HepG2 (cell line): ENCODE results near the gene ANKRD12. TPM values are rescaled to one million over a fixed set of nuclear protein-coding genes. Genes with fewer than 3 reads are reported as not detected.

Source experiments
- DRAP1 ChIP-seq: IDR thresholded peaks from 2 replicates; pipeline ENCODE4 v1.6.1; 2016; ENCODE audit warnings: missing genetic modification reagents, missing compliant biosample characterization
- GTF3A ChIP-seq: sonication (generic); formaldehyde crosslinking; conservative IDR thresholded peaks from 2 replicates; pipeline ENCODE4 v1.4.0; 2020; ENCODE audit warnings: mild to moderate bottlenecking, missing genetic modification reagents
- KDM5A ChIP-seq: fragments of 200-600 bp; sonication (generic); IDR thresholded peaks from 2 replicates; pipeline ENCODE4 v1.7.0; 2018; ENCODE audit warnings: antibody characterized with exemption, mild to moderate bottlenecking, low read length, borderline replicate concordance
- MIER3 ChIP-seq: IDR thresholded peaks from 2 replicates; pipeline ENCODE4 v1.6.1; 2016; ENCODE audit warnings: missing compliant biosample characterization, borderline replicate concordance
- NBN ChIP-seq: fragments of 450-650 bp; conservative IDR thresholded peaks from 2 replicates; pipeline ENCODE4 v1.6.1; 2017
- NCOA5 ChIP-seq: sonication (generic); formaldehyde crosslinking; IDR thresholded peaks from 2 replicates; pipeline ENCODE4 v1.4.0; 2020; ENCODE audit warnings: missing genetic modification reagents
- NFE2L1 ChIP-seq: sonication (generic); formaldehyde crosslinking; IDR thresholded peaks from 2 replicates; pipeline ENCODE4 v1.4.0; 2020; ENCODE audit warnings: missing genetic modification reagents, mild to moderate bottlenecking, borderline replicate concordance
- POLR2A ChIP-seq, 2 experiments: IDR thresholded peaks; 2 replicates each; pipeline ENCODE4 v1.6.1; 2011; ENCODE audit warnings: low read depth in 2 of 2, low read length in 2 of 2, mild to moderate bottlenecking in 1 of 2, moderate library complexity in 1 of 2; ENCODE audit not compliant: insufficient read depth in 1 of 2
- SAFB2 ChIP-seq: sonication (generic); formaldehyde crosslinking; IDR thresholded peaks from 2 replicates; pipeline ENCODE4 v1.5.1; 2020; ENCODE audit warnings: missing genetic modification reagents, low read depth, mild to moderate bottlenecking, borderline replicate concordance
- SALL2 ChIP-seq: sonication (generic); formaldehyde crosslinking; IDR thresholded peaks from 2 replicates; pipeline ENCODE4 v1.8.1; 2023; ENCODE audit warnings: mild to moderate bottlenecking, missing genetic modification reagents, inconsistent platforms
- ZNF282 ChIP-seq: fragments of 450-650 bp; IDR thresholded peaks from 2 replicates; pipeline ENCODE4 v1.6.1; 2018; ENCODE audit not compliant: partially characterized antibody
- ZNF317 ChIP-seq: sonication (generic); formaldehyde crosslinking; IDR thresholded peaks from 2 replicates; pipeline ENCODE4 v1.5.0; 2020; ENCODE audit warnings: mild to moderate bottlenecking, missing genetic modification reagents
- ZNF34 ChIP-seq: sonication (generic); formaldehyde crosslinking; IDR thresholded peaks from 2 replicates; pipeline ENCODE4 v1.4.0; 2020; ENCODE audit warnings: mild to moderate bottlenecking, missing genetic modification reagents, borderline replicate concordance
- ZNF460 ChIP-seq: sonication (generic); formaldehyde crosslinking; IDR thresholded peaks from 2 replicates; pipeline ENCODE4 v1.5.1; 2020; ENCODE audit warnings: missing genetic modification reagents, mild to moderate bottlenecking, borderline replicate concordance
- ZNF572 ChIP-seq: sonication (generic); formaldehyde crosslinking; IDR thresholded peaks from 2 replicates; pipeline ENCODE4 v1.5.1; 2020; ENCODE audit warnings: mild to moderate bottlenecking, missing genetic modification reagents
- ZNF652 ChIP-seq: IDR thresholded peaks from 2 replicates; pipeline ENCODE4 v1.6.1; 2016; ENCODE audit warnings: low read depth, borderline replicate concordance
- ZNF839 ChIP-seq: sonication (generic); formaldehyde crosslinking; IDR thresholded peaks from 2 replicates; pipeline ENCODE4 v1.4.0; 2020; ENCODE audit warnings: missing genetic modification reagents, mild to moderate bottlenecking, borderline replicate concordance
- polyA plus RNA-seq, 8 experiments: library from polyadenylated mRNA; depleted of rRNA in 3 of 8; stranded (reverse) in 7 of 8; unstranded in 1 of 8; fragments of >200 nt; fragmentation: Illumina TruSeq in 4 of 8; extraction: Trizol in 4 of 8; gene quantifications; 2 replicates each; pipeline versions ENCODE4 v1.2.1 to v1.2.3, GENCODE V29; 2011 to 2016; ENCODE audit warnings: low read depth in 4 of 8, missing spikeins in 1 of 8, mixed read lengths in 1 of 8; ENCODE audit not compliant: insufficient read depth in 1 of 8
- total RNA-seq, 5 experiments: library from RNA; depleted of rRNA; stranded (reverse); fragments of >200 nt; fragmentation: Illumina TruSeq; extraction: Trizol; gene quantifications; 2 replicates each; pipeline ENCODE4 v1.2.3, GENCODE V29; 2016; ENCODE audit warnings: low read depth in 1 of 5
- TF ChIP-seq, protein P1 (sequence below): sonication (generic); formaldehyde crosslinking; IDR thresholded peaks from 2 replicates; pipeline ENCODE4 v1.5.0; 2020; ENCODE audit warnings: mild to moderate bottlenecking, missing genetic modification reagents
- TF ChIP-seq, protein P2 (sequence below): sonication (generic); formaldehyde crosslinking; IDR thresholded peaks from 2 replicates; pipeline ENCODE4 v1.5.0; 2020; ENCODE audit warnings: missing genetic modification reagents, mild to moderate bottlenecking, borderline replicate concordance
- TF ChIP-seq, protein P3 (sequence below): sonication (generic); formaldehyde crosslinking; IDR thresholded peaks from 2 replicates; pipeline ENCODE4 v1.5.1; 2020; ENCODE audit warnings: mild to moderate bottlenecking, moderate library complexity, missing genetic modification reagents
- TF ChIP-seq, protein P4 (sequence below): sonication (generic); formaldehyde crosslinking; IDR thresholded peaks from 2 replicates; pipeline ENCODE4 v1.4.0; 2020; ENCODE audit warnings: missing genetic modification reagents, borderline replicate concordance

ANKRD12 gene
- total and polyA plus RNA-seq, 2 of the 13 experiments (the other 11 are each of a cell fraction or from before 2014, with no cell fraction given) = 6.0 to 23.2 TPM

GRCh38 chr18:9102508-9103375, 33.8 kb upstream of the ANKRD12 start, which contains the start of gene NDUFV2 (continued):
- TF ChIP-seq, protein P1, sequence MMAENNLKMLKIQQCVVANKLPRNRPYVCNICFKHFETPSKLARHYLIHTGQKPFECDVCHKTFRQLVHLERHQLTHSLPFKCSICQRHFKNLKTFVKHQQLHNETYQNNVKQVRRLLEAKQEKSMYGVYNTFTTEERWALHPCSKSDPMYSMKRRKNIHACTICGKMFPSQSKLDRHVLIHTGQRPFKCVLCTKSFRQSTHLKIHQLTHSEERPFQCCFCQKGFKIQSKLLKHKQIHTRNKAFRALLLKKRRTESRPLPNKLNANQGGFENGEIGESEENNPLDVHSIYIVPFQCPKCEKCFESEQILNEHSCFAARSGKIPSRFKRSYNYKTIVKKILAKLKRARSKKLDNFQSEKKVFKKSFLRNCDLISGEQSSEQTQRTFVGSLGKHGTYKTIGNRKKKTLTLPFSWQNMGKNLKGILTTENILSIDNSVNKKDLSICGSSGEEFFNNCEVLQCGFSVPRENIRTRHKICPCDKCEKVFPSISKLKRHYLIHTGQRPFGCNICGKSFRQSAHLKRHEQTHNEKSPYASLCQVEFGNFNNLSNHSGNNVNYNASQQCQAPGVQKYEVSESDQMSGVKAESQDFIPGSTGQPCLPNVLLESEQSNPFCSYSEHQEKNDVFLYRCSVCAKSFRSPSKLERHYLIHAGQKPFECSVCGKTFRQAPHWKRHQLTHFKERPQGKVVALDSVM (CRISPR knock-in tag) = peak; percentile 52; the same call in 1 of the 2 replicates
- TF ChIP-seq ZNF34 (CRISPR knock-in tag) (peak; percentile 55; the same call in 1 of the 2 replicates), KDM5A (no peak), ZNF652 (CRISPR knock-in tag) (no peak), NCOA5 (CRISPR knock-in tag) (no peak), ZNF839 (CRISPR knock-in tag) (peak; percentile 74; the same call in 1 of the 2 replicates), POLR2A (IDR thresholded peaks at IDR 0.05; ENCODE audit: insufficient read depth in 1 of 2, low read depth in 2 of 2, low read length in 2 of 2) (peak; percentile 69 to 77), GTF3A (no peak), NBN (no peak), SALL2 (CRISPR knock-in tag) (no peak), NFE2L1 (CRISPR knock-in tag) (no peak), ZNF282 (no peak), SAFB2 (no peak; the same call in 1 of the 2 replicates), DRAP1 (CRISPR knock-in tag) (peak; percentile 75; the same call in 1 of the 2 replicates), ZNF572 (no peak), ZNF460 (CRISPR knock-in tag) (no peak), MIER3 (CRISPR knock-in tag) (no peak), ZNF317 (CRISPR knock-in tag) (peak; percentile 52; the same call in 1 of the 2 replicates)
- TF ChIP-seq, protein P2, sequence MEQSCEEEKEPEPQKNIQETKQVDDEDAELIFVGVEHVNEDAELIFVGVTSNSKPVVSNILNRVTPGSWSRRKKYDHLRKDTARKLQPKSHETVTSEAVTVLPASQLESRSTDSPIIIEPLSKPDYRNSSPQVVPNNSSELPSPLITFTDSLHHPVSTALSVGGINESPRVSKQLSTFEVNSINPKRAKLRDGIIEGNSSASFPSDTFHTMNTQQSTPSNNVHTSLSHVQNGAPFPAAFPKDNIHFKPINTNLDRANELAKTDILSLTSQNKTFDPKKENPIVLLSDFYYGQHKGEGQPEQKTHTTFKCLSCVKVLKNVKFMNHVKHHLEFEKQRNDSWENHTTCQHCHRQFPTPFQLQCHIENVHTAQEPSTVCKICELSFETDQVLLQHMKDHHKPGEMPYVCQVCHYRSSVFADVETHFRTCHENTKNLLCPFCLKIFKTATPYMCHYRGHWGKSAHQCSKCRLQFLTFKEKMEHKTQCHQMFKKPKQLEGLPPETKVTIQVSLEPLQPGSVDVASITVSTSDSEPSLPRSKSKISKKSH (CRISPR knock-in tag) = peak; percentile 71; the same call in 1 of the 2 replicates
- TF ChIP-seq, protein P3, sequence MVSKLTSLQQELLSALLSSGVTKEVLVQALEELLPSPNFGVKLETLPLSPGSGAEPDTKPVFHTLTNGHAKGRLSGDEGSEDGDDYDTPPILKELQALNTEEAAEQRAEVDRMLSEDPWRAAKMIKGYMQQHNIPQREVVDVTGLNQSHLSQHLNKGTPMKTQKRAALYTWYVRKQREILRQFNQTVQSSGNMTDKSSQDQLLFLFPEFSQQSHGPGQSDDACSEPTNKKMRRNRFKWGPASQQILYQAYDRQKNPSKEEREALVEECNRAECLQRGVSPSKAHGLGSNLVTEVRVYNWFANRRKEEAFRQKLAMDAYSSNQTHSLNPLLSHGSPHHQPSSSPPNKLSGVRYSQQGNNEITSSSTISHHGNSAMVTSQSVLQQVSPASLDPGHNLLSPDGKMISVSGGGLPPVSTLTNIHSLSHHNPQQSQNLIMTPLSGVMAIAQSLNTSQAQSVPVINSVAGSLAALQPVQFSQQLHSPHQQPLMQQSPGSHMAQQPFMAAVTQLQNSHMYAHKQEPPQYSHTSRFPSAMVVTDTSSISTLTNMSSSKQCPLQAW (CRISPR knock-in tag) = 0 out of 2 replicates have a peak, but pooled peaks have one; percentile 40
- TF ChIP-seq, protein P4, sequence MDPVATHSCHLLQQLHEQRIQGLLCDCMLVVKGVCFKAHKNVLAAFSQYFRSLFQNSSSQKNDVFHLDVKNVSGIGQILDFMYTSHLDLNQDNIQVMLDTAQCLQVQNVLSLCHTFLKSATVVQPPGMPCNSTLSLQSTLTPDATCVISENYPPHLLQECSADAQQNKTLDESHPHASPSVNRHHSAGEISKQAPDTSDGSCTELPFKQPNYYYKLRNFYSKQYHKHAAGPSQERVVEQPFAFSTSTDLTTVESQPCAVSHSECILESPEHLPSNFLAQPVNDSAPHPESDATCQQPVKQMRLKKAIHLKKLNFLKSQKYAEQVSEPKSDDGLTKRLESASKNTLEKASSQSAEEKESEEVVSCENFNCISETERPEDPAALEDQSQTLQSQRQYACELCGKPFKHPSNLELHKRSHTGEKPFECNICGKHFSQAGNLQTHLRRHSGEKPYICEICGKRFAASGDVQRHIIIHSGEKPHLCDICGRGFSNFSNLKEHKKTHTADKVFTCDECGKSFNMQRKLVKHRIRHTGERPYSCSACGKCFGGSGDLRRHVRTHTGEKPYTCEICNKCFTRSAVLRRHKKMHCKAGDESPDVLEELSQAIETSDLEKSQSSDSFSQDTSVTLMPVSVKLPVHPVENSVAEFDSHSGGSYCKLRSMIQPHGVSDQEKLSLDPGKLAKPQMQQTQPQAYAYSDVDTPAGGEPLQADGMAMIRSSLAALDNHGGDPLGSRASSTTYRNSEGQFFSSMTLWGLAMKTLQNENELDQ (CRISPR knock-in tag) = no peak
